ENCODE measurements around the gene RAB26. TPM values are rescaled to one million over a fixed set of nuclear protein-coding genes. Genes with fewer than 3 reads are reported as not detected.
A peak's percentile ranks its signal among the peaks of the same experiment; 100 is the strongest.

The RAB26 gene
- total RNA-seq, 1 donor from 2014 or later: 6.0 TPM

DNA sequence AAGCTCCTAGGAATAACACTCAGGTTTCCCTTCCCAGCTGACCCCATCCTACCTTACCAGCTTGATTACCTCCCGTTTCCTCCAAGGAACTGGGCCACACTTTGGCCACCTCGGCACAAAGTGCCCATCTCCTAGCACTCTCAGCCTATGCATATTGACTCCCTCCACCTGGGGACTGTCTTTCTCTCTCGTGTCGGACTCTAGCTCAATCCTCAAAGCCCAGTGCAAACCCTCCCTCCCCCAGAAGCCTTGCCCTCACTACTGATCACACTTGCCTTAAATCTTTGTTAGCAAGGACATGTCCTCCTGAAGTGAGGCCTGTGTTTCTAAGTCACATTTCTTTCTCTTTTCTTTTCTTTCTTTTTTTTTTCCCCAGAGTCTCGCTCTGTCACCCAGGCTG, 2.6 kb upstream of the RAB26 start:
- no peak for ATAC-seq

- no peak for ATAC-seq
These were observed 1.0 kb upstream of the RAB26 start for GRCh38 chr16:2147378-2147777.

DNA sequence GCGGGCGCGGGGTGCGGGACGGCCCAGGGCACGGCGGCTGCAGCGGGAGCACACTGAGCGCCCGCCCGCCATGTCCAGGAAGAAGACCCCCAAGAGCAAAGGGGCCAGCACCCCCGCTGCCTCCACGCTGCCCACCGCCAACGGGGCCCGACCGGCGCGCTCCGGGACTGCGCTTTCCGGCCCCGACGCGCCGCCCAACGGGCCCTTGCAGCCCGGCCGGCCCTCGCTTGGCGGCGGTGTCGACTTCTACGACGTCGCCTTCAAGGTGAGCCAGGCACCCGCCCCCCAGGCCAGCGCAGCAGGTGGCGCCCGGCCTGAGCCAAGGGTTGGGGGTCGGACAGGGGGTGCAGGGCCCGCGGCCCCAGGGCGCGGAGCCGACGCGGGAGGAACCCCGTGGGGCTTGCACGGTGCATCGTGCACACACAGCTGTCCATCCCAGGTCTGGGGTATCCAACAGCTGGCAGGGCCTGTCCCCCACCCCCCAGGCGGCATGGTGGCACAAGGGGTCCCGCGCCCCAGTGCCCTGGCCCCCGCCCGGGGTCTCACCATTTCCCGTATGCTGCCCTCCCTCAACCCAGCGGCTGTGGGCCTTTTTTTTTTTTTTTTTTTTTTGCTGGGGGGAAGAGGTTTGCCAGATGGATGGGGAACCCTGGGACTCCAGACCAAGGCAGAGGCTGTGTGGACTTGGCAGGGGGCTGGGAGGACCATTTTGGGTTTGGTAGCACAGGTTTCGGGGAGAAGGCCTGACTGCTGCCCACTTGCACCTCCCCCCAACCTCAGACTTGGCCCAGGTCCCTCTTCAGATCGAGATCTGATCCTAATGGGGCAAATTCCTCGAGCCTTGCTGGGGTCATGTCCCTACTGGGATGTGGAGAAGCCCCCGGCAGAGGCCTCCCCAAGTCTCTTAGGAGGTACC, 547 bp downstream of the RAB26 start:
- peak; percentile 0 for ATAC-seq

GRCh38 chr16:2149630-2150417, 1.4 kb downstream of the RAB26 start:
- no peak for ATAC-seq

GRCh38 chr16:2150418-2151187, 2.2 kb downstream of the RAB26 start:
- no peak for ATAC-seq

DNA sequence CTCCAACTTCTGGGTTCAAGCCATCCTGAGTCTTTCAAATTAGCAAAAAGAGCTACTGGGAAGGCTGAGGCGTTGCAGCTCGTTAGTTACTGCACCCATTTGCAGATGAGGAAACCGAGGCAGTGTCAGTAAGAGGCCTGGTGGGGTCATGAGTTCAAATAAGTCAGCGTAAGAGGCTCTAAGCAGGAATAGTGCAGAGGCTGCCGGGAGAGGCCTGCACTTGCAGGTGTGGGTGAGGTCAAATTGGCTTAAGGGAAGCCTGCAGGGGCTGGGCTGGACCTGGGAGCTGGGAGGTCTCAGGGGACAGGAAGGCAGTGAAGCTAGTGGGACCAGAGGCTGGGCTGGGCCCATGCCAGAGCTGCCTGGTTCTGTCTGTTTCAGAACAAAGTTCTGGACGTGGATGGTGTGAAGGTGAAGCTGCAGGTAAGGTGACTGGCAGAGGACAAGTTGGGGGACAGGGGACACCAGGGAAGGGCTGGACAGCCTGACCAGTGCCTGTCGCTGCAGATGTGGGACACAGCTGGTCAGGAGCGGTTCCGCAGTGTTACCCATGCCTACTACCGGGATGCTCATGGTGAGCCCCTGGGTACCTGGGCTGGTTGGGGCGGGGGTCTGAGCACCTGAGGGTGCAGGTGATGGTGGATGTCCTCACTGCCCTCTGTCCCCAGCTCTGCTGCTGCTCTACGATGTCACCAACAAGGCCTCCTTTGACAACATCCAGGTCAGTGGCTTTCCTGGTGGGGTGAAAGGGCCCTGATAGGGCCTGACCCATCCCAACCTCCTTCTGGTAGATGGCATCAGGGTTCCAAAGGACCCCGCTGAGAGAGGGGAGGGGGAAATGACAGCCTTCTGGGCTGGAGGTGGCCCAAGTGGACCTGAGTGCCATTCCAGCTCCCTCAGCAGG, 3.0 kb downstream of the RAB26 start:
- no peak for ATAC-seq

- ATAC-seq: no peak
These were observed 4.5 kb downstream of the RAB26 start for GRCh38 chr16:2152695-2153506.

DNA sequence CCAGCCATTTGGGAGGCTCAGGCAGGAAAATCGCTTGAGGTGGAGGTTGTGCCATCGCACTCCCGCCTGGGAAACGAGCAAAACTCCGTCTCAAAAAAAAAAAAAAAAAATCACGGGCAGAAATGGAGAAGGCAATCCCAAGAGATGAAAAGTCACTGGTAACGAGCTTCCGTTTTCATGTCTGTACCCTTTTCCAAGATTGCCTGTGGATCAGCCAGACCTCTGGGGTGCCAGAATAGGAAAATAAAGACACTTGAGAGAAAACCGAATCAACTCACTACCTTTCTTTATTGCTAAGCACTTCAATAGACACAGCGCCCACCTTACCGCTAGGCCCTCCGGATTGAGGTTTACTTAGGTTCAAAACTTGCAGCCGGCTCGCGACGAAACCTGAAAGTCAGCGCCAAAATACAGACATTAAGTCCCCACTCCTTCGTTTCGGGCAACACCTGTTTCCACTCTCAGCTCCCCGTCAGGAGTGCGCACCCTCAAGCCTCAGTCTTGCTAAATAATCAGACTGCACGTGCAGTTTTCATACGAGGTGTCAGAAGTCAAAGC, 6.2 kb downstream of the RAB26 start:
- ATAC-seq: no peak

- ATAC-seq: peak; percentile 81
These were observed 6.9 kb downstream of the RAB26 start, which contains the start of gene TRAF7 for GRCh38 chr16:2155091-2155950. TRAF7 (plus strand) TSS chr16:2155782; CDS start chr16:2163921, 8,139 bp downstream.

DNA sequence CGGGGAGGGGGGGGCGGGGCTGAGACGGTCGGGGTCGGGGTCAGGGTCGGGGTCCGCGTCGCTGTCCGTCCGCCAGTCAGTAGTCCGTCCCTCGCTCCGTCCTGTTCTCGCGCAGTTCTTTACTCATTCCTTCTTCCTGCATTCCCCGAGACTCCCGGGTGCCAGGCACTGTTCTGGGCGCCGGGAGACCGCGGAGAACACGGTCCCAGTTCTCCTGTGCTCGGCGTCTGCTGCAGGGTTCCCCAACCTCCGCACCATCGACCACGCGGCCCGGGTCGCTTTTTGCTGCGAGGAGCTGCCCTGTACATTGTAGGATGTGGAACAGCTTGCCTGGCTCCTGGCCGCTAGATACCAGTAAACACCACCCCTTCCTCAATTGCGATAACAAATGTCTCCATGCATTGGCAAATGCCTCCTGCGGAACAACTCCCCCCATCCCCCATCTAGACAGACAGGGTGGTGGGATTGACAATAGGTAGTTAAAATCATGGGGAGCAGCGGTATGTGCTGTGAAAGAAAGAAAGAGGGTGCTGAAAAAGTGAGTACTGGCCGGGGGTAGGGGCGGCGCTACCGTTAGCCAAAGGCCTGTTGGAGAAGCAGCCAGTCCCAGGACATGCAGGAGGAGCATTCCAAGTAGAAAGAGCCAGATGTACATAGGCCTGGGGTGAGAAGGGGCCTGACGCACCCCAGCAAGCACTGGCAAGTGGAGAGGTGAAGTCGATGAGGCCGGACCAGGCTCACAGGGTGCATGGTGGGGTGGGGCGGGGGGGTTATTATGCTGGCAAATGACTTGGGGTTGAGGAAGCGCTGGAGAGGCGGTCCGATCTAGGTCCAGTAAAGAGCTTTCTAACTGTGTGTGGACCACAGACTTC, 7.8 kb downstream of the RAB26 start:
- ATAC-seq: peak; percentile 8

DNA sequence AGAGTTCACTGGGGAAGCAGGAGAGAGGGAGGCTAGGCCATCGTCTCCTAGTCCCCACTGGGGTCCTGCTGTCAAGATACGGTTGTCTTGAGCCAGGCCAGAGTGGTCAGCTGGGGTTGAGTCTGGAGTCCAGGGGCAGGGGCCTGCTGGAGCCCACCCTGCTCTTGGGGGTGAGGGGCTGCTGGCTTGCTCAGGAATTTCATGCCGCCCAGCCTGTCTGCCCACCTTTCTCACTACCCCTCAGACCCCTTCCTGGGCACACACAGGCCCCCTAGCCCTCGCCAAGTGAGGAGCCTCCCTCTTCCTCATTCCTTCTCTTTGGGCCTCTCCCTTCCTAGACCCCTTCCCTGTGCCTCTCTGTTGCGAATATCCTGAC, 8.4 kb downstream of the RAB26 start:
- no peak for ATAC-seq

GRCh38 chr16:2157480-2158261, 9.2 kb downstream of the RAB26 start:
- ATAC-seq: peak; percentile 1

GRCh38 chr16:2158262-2158638, 9.8 kb downstream of the RAB26 start:
- no peak for ATAC-seq

DNA sequence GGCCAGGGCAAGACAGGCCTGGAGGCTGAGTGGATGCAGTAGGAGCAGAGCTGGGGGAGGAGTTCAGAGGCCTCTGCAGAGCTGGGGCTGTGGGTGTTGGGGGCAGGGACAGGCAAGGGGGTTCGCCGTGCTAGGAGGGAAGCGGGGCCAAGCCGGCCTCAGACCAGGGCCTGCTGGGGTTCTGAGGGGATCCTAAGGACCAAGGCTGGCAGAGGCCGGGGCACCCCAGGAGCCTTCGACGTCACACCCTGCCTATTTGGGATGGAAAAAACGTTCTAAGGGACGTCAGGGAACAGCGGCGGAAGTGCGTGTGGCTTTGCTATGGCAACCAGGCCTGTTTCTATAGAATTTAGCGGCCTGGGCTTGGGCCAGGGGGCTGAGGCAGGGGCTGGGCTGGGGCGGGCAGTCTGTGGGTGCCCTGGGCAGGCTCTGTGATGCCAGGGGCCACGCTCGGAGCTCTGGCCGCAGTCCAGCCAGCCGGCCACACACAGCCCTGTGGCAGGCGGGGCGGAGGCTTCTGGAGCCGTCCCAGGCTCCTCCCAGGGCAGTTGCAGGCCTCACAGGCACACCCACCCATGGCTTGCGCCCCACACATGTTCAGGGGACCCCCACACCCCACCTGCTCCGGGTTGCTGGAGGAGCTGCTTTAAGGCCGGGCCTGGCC, 10.9 kb downstream of the RAB26 start:
- no peak for ATAC-seq

DNA sequence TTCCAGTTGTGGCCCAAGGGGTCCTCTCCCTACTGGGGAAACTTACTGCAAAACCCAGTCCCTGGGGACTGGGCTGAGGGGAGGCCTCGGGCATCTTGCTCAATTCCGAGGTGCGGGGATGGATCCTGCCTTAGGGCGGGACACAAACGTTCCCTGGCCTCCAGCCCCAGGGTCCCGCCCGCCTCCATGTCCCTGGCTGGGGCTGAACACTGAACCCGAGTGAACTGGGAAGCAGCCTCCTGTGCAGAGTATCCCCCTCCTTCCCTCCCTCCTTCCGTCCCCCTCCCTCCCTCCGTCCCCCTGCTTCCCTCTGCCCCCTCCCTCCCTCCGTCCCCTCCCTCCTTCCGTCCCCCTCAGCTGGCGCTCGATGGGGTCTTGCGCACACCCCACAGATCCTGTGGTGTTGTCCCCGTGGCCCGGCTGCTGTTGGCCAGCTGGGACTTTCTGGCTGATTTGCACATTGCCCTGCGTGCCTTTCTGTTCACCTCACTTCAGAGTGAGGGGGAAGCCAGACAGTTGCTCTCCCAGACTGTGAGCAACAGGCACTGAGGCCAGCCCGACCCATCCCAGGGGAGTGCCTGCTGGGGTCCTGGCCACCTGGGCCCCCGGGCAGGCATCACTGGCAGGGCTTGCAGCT, 12.6 kb downstream of the RAB26 start:
- peak; percentile 1 for ATAC-seq

- ATAC-seq: no peak
These were observed 13.5 kb downstream of the RAB26 start for GRCh38 chr16:2161911-2162310.
